ENCODE measurements around the gene PRLR.

The PRLR gene

DNA sequence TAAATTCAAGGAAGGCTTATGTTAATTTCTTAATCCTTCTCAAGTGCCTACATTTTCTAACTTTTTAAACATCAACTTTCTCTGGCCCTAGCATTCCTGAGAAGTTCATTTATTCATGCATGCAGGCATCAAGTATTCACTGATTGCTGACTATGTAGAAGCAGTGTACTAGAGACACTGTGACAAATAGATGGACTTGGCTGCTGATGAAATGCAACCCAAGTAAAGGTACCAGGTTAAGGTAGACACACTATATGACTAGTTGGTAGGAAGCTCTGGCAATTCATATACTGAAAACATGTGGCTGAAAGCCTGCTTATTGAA lies 66.6 kb downstream of the PRLR start:
- TF ChIP-seq NFIC (IDR thresholded peaks at IDR 0.05) (no peak), CEBPB (IDR thresholded peaks at IDR 0.05) (no peak), CREB1 (IDR thresholded peaks at IDR 0.05; ENCODE audit: low read depth) (no peak), TCF12 (IDR thresholded peaks at IDR 0.05; ENCODE audit: low read depth) (no peak), MAX (IDR thresholded peaks at IDR 0.05) (no peak), TAF1 (IDR thresholded peaks at IDR 0.05; ENCODE audit: low read depth) (no peak), USF1 (IDR thresholded peaks at IDR 0.05) (no peak), TEAD4 (IDR thresholded peaks at IDR 0.05) (no peak)
- TF ChIP-seq, protein P1, sequence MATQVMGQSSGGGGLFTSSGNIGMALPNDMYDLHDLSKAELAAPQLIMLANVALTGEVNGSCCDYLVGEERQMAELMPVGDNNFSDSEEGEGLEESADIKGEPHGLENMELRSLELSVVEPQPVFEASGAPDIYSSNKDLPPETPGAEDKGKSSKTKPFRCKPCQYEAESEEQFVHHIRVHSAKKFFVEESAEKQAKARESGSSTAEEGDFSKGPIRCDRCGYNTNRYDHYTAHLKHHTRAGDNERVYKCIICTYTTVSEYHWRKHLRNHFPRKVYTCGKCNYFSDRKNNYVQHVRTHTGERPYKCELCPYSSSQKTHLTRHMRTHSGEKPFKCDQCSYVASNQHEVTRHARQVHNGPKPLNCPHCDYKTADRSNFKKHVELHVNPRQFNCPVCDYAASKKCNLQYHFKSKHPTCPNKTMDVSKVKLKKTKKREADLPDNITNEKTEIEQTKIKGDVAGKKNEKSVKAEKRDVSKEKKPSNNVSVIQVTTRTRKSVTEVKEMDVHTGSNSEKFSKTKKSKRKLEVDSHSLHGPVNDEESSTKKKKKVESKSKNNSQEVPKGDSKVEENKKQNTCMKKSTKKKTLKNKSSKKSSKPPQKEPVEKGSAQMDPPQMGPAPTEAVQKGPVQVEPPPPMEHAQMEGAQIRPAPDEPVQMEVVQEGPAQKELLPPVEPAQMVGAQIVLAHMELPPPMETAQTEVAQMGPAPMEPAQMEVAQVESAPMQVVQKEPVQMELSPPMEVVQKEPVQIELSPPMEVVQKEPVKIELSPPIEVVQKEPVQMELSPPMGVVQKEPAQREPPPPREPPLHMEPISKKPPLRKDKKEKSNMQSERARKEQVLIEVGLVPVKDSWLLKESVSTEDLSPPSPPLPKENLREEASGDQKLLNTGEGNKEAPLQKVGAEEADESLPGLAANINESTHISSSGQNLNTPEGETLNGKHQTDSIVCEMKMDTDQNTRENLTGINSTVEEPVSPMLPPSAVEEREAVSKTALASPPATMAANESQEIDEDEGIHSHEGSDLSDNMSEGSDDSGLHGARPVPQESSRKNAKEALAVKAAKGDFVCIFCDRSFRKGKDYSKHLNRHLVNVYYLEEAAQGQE (IDR thresholded peaks at IDR 0.05; ENCODE audit: low read depth), result no peak

DNA sequence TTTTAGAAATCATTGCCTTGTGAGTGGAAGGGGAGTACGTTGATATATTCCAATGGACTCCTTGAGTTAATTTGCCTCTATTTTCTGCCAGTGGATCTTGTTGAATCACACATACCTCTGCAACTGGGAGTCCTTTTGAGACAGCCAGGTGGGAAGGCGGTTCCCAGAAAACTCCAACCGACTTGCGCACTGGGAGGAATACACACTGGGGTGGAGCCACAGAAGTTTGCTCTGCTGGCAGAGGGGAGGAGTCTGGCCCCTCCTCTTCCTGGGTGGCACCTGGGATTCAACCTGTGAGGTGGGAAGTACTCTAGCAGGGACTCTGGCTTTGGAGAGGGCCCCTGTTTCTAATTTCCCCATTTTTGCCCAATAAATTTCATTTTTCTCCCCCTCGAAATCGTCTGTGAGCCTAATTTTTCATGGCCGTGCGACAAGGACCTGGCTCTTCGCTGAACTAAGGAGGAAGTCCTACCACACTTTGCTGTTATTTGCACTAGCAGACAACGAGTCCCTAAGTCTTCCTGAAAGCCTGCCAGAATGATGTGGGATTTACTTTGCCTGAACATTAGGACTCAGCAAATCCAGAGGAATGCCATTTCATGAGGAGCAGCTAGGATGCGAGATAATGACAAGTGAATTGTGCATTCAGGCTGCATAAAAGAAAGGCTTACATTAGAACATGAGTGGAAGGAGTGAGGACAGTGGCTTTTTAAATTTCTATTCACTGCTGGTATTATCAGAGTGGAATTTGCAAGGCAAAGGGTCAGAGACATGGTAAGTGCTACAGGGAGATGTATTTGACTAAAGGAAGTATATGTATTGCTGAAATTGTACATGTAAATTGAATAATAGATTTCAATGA lies 67.2 kb downstream of the PRLR start:
- TF ChIP-seq MAX (IDR thresholded peaks at IDR 0.05), result no peak
- no peak for TF ChIP-seq CREB1 (IDR thresholded peaks at IDR 0.05; ENCODE audit: low read depth)
- TF ChIP-seq TCF12 (IDR thresholded peaks at IDR 0.05; ENCODE audit: low read depth), result no peak
- TF ChIP-seq EGR1 (IDR thresholded peaks at IDR 0.05), result no peak
- TF ChIP-seq RAD21 (IDR thresholded peaks at IDR 0.05; ENCODE audit: low read depth), result no peak
- no peak for TF ChIP-seq FOXM1 (IDR thresholded peaks at IDR 0.05; ENCODE audit: borderline replicate concordance, low read depth)
- TF ChIP-seq ZBTB7A (IDR thresholded peaks at IDR 0.05; ENCODE audit: low read depth), result no peak
- TF ChIP-seq, protein P1 (IDR thresholded peaks at IDR 0.05; ENCODE audit: low read depth), result no peak
- no peak for TF ChIP-seq TAF1 (IDR thresholded peaks at IDR 0.05; ENCODE audit: low read depth)
- TF ChIP-seq TEAD4 (IDR thresholded peaks at IDR 0.05), result no peak
- no peak for TF ChIP-seq CEBPB (IDR thresholded peaks at IDR 0.05)

GRCh38 chr5:35161652-35162273 lies 68.5 kb downstream of the PRLR start:
- TF ChIP-seq EP300 (IDR thresholded peaks at IDR 0.05; ENCODE audit: borderline replicate concordance) (no peak), YY1 (IDR thresholded peaks at IDR 0.05; ENCODE audit: low read depth) (no peak), ZBTB7A (IDR thresholded peaks at IDR 0.05; ENCODE audit: low read depth) (no peak), TEAD4 (IDR thresholded peaks at IDR 0.05) (no peak)

- no peak for TF ChIP-seq TEAD4 (IDR thresholded peaks at IDR 0.05)
- TF ChIP-seq FOXM1 (IDR thresholded peaks at IDR 0.05; ENCODE audit: borderline replicate concordance, low read depth), result no peak
- no peak for TF ChIP-seq CEBPB (IDR thresholded peaks at IDR 0.05)
- TF ChIP-seq RAD21 (IDR thresholded peaks at IDR 0.05; ENCODE audit: low read depth), result no peak
- TF ChIP-seq, protein P1 (IDR thresholded peaks at IDR 0.05; ENCODE audit: low read depth), result no peak
- TF ChIP-seq USF1 (IDR thresholded peaks at IDR 0.05), result no peak
- TF ChIP-seq EP300 (IDR thresholded peaks at IDR 0.05; ENCODE audit: borderline replicate concordance), result no peak
- TF ChIP-seq NFIC (IDR thresholded peaks at IDR 0.05), result no peak
- no peak for TF ChIP-seq YY1 (IDR thresholded peaks at IDR 0.05; ENCODE audit: low read depth)
- TF ChIP-seq ZBTB7A (IDR thresholded peaks at IDR 0.05; ENCODE audit: low read depth), result no peak
- no peak for TF ChIP-seq TCF12 (IDR thresholded peaks at IDR 0.05; ENCODE audit: low read depth)
These were observed 69.7 kb downstream of the PRLR start for GRCh38 chr5:35160486-35161116.

All from Ishikawa (cell line).